OCI-LY3 (cell line): ENCODE measurements around the gene NRSN2.

Experiments
- CTCF ChIP-seq: fragments of 200-600, 300-600 bp; sonication (generic); IDR thresholded peaks from 2 replicates; pipeline ENCODE4 v1.5.1; 2014; ENCODE audit warnings: antibody characterized with exemption, low read length, low read depth
- EZH2phosphoT487 ChIP-seq: fragments of 200-600 bp; shearing (Covaris generic); IDR thresholded peaks from 2 replicates; pipeline ENCODE4 v1.6.1; 2018; ENCODE audit warnings: antibody characterized with exemption, mixed run types, low read depth

- TF ChIP-seq CTCF (no peak), EZH2phosphoT487 (no peak)
Measured at GRCh38 chr20:391041-391711, 44.3 kb downstream of the NRSN2 start.
